ENCODE measurements around the gene FGFBP2.

GRCh38 chr4:15942283-15942682 is 20.7 kb downstream of the FGFBP2 start:
- no peak for TF ChIP-seq POLR2A (IDR thresholded peaks at IDR 0.05; ENCODE audit: low read depth, low read length)
- TF ChIP-seq POLR2AphosphoS5 (IDR thresholded peaks at IDR 0.05; ENCODE audit: low read depth, low read length): no peak
